ENCODE measurements around the gene PPP5C.
"Not testable (repeated sequence)": the region's sequence is repeated elsewhere in the genome, so short reads cannot be mapped to it uniquely, and the experiment has no call there.

- TF ChIP-seq POLR2A (IDR thresholded peaks at IDR 0.05; ENCODE audit: low read length); GATA1 (IDR thresholded peaks at IDR 0.05; ENCODE audit: low read depth, low read length): not testable (repeated sequence)
Measured at GRCh38 chr19:46435689-46436088, 88.8 kb downstream of the PPP5C start.

All from erythroblast (primary cell).